ES-I3 (cell line): ENCODE data around the gene GPR15LG.

Experiments used
- H3K36me3 ChIP-seq: 2 replicates; pipeline ENCODE4 v1.6.1; 2013; ENCODE audit warnings: mild to moderate bottlenecking, low read length, control low read depth, moderate library complexity; ENCODE audit not compliant: insufficient read depth
- H3K4me1 ChIP-seq: 2 replicates; pipeline ENCODE4 v1.6.1; 2013; ENCODE audit warnings: mild to moderate bottlenecking, control low read depth, low read length; ENCODE audit not compliant: insufficient read depth
- H3K9ac ChIP-seq: 2 replicates; pipeline ENCODE4 v1.6.1; 2013; ENCODE audit warnings: low read depth, mild to moderate bottlenecking, low read length, moderate library complexity
- H3K9me3 ChIP-seq: 2 replicates; pipeline ENCODE4 v1.6.1; 2013; ENCODE audit warnings: mild to moderate bottlenecking, low read length, moderate library complexity; ENCODE audit not compliant: control insufficient read depth, insufficient read depth

GPR15LG gene

DNA sequence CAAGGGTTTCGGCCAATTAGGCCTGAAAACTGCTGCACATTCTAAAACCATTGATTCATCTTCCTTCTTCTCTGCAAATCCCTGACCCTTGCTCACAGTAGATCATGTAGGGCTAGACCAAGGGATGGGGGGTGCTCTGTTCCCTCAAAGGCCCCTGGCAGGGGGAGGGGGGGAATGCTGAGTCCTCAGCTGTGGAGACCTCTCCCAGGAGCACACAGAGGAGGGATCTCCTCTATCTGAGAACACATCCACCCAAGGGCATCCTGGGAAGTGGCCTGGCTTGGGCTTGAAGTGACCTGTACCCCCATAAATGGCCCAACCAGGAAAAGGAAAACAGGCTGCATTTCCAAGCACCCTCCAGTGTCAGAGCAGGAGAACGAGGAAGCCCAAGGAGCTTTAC is 19.7 kb downstream of the GPR15LG start:
- H3K9ac ChIP-seq = no peak overlapping the region

DNA sequence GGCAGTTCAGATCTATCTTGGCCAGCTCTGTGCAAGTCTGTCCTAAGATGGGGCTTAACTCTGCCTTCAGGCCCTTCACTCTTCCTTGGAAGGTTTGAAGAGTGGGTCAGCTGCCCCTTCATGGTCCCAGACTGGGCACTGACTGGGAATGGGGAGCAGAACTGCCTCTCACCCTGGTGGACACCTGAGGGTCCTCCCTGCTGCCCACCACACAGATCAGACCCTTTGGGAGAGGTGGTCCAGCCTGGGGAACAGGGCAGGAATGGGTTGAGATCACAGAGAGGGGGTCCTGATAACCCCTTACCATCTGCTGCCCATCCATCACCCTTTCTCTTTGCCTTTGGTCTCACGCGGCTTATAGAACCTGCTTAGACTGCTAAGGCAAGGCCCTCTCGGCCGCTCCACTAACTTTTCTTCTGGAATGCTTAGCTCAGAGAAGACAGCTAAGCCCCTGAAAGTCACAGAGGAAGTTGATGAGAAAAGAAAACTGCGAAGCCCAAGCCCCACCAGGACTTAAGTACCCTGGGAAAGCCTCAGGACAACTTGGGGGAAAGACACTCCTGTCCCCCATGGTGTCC is 20.3 kb downstream of the GPR15LG start:
- no peaks in the 10 kb centered on the region for H3K36me3 ChIP-seq
- H3K9me3 ChIP-seq = no peaks in the 10 kb centered on the region
- no peaks in the 10 kb centered on the region for H3K4me1 ChIP-seq
- H3K9ac ChIP-seq = peak overlapping the region; percentile 62

More for the DNA sequence above, 19.7 kb downstream of the GPR15LG start:
- H3K9me3 ChIP-seq = no peaks in the 10 kb centered on the region
- no peaks in the 10 kb centered on the region for H3K36me3 ChIP-seq
- H3K4me1 ChIP-seq = no peaks in the 10 kb centered on the region

DNA sequence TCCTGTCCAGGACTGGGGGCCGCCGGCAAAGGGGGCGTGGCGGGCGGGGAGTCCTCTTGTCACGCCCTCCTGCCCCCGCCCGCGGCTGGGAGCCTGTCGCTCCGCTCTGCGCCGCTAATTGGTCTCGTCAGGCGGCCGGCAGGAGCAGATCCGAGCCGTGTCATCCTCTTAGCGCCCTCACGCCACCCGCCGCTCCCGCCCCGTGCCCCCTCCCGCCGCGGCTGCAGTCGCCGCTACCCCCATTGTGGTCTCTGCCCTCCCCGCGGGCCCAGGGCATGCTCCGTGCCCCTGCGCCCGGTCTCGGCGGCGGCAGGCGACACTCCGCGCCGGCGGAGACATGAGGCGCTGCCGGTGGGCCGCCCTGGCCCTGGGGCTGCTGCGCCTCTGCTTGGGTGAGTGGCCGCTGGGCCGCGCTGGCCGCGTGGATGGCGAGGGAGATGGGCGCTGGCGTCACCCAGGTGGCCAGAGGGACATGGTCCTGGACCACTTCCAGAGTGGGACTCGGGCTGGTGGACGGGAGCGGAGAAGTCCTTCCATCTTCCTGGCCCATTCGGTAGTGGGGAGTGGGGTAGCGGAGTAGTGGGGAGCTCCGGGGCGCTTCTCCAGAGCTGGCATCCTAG is 20.9 kb downstream of the GPR15LG start, which contains the start of gene CDHR1:
Gene CDHR1, plus strand, starts transcription at position 114 of the 620 bp plus-strand sequence. Its CDS starts 224 bp downstream, at position 338.
- H3K9me3 ChIP-seq = no peaks in the 10 kb centered on the region
- no peaks in the 10 kb centered on the region for H3K4me1 ChIP-seq
- H3K36me3 ChIP-seq = no peaks in the 10 kb centered on the region
- peak within 1 kb of the TSS; percentile 62 for H3K9ac ChIP-seq

DNA sequence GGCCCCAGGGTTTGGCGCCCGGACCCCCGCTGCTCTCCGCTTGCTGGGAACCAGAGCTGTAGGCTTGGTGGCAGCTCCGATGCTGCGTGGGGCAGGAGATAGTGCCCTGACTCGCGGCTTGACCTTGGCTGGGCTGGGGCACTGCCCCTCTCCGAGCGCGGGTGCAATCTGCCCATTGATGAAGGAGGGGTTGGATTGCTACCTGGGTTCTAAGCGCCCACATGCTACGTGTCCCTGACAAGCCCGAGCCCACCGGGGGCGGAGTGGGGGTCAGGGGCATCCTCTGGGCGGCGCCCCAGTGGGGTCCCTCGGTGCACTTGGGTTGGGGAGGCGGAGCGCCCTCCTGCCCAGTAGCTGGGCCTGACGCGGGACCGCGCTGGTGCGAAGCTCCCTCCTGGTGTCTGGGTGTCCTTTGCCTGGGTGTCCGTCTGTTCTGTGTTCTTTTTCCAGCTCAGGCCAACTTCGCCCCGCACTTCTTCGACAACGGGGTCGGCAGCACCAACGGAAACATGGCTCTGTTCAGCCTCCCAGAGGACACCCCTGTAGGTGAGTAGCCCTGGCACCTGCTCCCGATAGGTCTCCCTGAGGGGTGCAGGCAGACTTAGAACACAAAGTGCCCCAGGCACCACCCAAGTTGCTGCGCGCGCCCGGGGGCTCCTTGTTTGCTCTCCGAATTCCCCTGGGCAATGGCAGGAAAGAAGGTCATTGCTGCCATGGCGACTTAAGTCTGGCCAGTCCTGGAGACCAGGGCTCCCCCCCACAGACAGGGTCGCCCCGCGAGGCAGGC is 21.6 kb downstream of the GPR15LG start:
- Histone ChIP-seq H3K9ac (peak overlapping the region; percentile 62; the same call in 1 of the 2 replicates), H3K4me1 (no peaks in the 10 kb centered on the region), H3K9me3 (no peaks in the 10 kb centered on the region), H3K36me3 (no peaks in the 10 kb centered on the region)

DNA sequence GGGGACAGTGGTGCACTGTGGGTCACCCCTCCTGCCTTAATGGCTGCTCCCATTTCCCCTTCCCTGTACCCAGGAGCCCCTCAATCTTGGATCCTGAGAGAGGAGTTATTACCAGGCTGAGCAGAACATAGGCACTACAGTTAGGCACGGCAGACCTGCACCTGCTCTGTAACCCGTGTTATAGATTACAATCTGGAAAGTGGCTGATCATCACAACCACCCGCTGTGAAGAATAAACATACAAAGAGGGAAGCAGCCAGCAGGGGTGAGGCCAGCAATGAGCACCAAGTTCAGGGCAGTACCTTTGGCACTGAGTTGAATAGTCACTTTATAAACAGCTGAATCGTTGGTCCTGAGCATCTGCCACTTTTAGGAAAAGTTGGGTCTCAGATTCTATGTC is 22.5 kb downstream of the GPR15LG start:
- H3K36me3 ChIP-seq = no peaks in the 10 kb centered on the region
- no peak overlapping the region for H3K9ac ChIP-seq
- H3K4me1 ChIP-seq = no peaks in the 10 kb centered on the region
- H3K9me3 ChIP-seq = no peaks in the 10 kb centered on the region

DNA sequence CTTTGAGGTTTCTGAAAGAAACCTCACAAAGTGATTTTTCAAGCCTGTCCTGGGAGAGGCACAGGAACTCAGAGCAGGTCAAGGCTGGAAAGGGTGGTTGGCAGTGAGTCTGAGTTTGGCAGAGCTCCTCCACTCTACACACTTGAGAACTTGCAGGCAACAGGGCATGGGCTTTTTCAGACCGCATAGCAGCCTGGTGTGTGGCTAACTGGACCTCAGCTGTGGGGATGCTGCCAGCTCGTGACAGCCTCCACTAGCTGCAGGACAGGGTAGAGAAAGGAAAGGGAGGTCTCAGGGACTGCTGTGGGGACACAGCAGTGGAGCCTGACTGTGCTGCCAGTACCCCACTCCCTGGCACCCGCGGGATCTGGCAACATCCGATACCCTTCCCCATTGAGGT is 23.3 kb downstream of the GPR15LG start:
- no peaks in the 10 kb centered on the region for H3K4me1 ChIP-seq
- H3K9ac ChIP-seq = no peak overlapping the region
- H3K9me3 ChIP-seq = no peaks in the 10 kb centered on the region
- no peaks in the 10 kb centered on the region for H3K36me3 ChIP-seq

DNA sequence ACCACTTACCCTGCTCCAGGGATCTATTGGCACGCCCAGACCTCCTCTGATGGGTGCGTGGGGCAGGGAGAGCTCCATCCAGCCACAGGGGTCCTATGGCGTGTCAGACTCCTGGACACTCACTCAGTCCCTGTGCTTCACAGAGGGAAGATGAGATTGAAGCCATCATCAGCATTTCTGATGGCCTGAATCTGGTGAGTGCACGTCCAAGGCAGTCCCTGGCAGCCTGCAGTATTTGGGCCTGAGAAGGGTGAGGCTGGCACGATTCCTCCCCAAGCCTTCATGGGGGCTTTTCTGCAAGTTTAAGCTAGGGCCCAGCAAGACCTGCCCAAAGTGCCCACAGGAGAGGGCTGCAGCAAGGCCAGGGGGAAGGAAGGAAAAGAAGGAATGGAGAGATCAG is 24.0 kb downstream of the GPR15LG start:
- no peaks in the 10 kb centered on the region for H3K4me1 ChIP-seq
- no peaks in the 10 kb centered on the region for H3K36me3 ChIP-seq
- no peak overlapping the region for H3K9ac ChIP-seq
- H3K9me3 ChIP-seq = no peaks in the 10 kb centered on the region

GRCh38 chr10:84198206-84198915 is 24.8 kb downstream of the GPR15LG start:
- no peaks in the 10 kb centered on the region for H3K9me3 ChIP-seq
- no peak overlapping the region for H3K9ac ChIP-seq
- no peaks in the 10 kb centered on the region for H3K36me3 ChIP-seq
- no peaks in the 10 kb centered on the region for H3K4me1 ChIP-seq

DNA sequence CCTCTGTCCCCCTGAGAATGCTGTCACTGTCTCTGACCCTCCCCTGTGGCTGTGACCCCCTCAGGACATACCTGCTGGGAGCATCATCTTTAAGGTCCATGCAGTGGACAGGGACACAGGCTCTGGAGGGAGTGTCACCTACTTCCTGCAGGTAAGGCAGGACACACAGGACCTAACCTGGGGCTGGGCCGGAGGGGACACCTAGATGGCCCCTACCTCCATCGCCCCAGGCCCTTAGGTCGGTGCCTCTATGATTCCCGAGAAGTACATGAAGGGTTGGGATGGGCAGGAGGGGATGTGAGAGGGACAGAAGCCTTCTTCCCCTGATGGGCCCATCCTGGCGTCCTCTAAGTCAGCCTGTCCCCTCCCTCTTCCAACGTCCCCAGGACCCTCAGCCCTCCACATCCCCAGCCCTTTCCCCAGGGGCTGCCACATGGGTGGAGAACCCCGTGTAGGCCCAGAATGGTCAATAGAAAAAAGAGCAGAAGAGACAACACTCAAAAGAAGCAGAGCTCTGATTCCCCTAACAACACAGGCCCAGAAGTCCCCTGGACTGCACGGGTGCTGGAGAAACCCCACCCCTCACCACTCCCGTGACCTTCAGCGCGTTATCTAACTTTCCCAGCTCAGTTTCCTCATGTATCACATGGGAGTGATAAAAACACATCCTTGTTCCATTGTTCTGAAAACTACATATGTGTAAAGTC is 27.1 kb downstream of the GPR15LG start:
- no peaks in the 10 kb centered on the region for H3K4me1 ChIP-seq
- no peak overlapping the region for H3K9ac ChIP-seq
- no peaks in the 10 kb centered on the region for H3K9me3 ChIP-seq
- no peaks in the 10 kb centered on the region for H3K36me3 ChIP-seq

- H3K9me3 ChIP-seq = no peaks in the 10 kb centered on the region
- no peaks in the 10 kb centered on the region for H3K36me3 ChIP-seq
- no peak overlapping the region for H3K9ac ChIP-seq
- H3K4me1 ChIP-seq = no peaks in the 10 kb centered on the region
Measured at GRCh38 chr10:84201244-84201606, 27.6 kb downstream of the GPR15LG start.

- H3K9me3 ChIP-seq = no peaks in the 10 kb centered on the region
- H3K36me3 ChIP-seq = no peaks in the 10 kb centered on the region
- H3K4me1 ChIP-seq = no peaks in the 10 kb centered on the region
- H3K9ac ChIP-seq = no peak overlapping the region
Measured at GRCh38 chr10:84201682-84202081, 28.1 kb downstream of the GPR15LG start.

DNA sequence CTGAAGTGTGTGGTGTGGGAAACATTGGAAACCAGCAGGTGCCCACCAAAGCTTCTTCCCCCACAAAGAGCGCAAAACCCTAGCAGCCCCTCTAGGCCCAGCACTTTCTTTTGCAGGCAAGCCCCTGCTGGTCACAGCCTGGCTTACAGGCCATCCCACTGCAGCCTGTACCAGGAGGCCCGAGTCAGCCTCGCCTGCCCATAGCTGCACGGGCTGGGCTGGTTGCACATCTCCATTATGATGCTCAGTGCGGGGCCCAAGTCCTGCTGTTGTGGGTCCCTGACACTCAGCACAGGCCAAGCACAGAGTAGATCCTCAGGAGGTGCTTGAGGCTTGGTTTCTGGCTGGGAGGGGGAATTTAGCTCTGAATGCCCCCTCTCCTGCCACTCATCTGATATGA is 28.7 kb downstream of the GPR15LG start:
- H3K36me3 ChIP-seq = no peaks in the 10 kb centered on the region
- no peak overlapping the region for H3K9ac ChIP-seq
- H3K4me1 ChIP-seq = no peaks in the 10 kb centered on the region
- no peaks in the 10 kb centered on the region for H3K9me3 ChIP-seq

- no peak overlapping the region for H3K9ac ChIP-seq
- no peaks in the 10 kb centered on the region for H3K36me3 ChIP-seq
- H3K4me1 ChIP-seq = no peaks in the 10 kb centered on the region
- H3K9me3 ChIP-seq = no peaks in the 10 kb centered on the region
Measured at GRCh38 chr10:84204122-84204521, 30.5 kb downstream of the GPR15LG start.

DNA sequence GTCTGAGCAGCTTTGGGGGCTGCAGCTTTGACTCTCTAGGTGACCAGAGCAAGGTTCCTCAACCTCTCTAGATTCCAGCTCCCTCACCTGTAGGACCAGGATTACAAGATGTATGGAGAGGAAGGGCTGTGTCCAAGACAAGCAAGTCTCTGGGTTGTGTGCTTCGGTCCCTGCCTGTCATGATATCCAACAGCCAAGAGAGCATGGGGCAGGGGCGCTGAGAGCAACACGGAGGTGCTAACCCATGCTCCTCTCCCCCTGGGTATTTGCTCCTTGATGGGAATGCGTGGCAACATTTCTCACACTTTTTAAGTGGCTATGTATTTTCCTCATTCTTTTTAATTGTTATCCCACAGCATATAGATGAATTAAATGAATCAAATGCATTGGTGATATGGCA is 31.0 kb downstream of the GPR15LG start:
- Histone ChIP-seq H3K4me1 (no peaks in the 10 kb centered on the region), H3K9ac (no peak overlapping the region), H3K9me3 (no peaks in the 10 kb centered on the region), H3K36me3 (no peaks in the 10 kb centered on the region)
